ENCODE data around the gene CCL14. TPM values are rescaled to one million over a fixed set of nuclear protein-coding genes. Genes with fewer than 3 reads are reported as not detected.

Gene CCL14
- total and polyA plus RNA-seq, 2 of the 8 experiments (the other 6 are each of a cell fraction or from before 2014, with no cell fraction given), result not detected

GRCh38 chr17:36002631-36003030 lies 16.1 kb upstream of the CCL14 start:
- Histone ChIP-seq H2BK120ac (replicated peaks; ENCODE audit: low read depth, low read length) (no peak overlapping the region), H3K9ac (replicated peaks in 1 of 4; ENCODE audit: extremely low read depth in 1 of 4, low read depth in 3 of 4, low read length in 3 of 4) (no peak overlapping the region), H4K20me1 (replicated peaks in 1 of 2; ENCODE audit: control insufficient read depth in 1 of 2, insufficient read depth in 2 of 2, low read length in 2 of 2) (no peaks in the 10 kb centered on the region), H3K4me1 (replicated peaks in 1 of 4; ENCODE audit: control insufficient read depth in 3 of 4, insufficient read depth in 4 of 4, low read length in 3 of 4) (0 out of 7 replicates have a peak, but pooled peaks cover 0 to 2% (median 0%) of the 10 kb centered on the region in 4 experiments), H3K79me2 (ENCODE audit: control insufficient read depth in 1 of 2, insufficient read depth in 2 of 2, low read length in 2 of 2) (no peaks in the 10 kb centered on the region), H2BK15ac (ENCODE audit: low read length) (no peak overlapping the region), H3K9me3 (ENCODE audit: insufficient read depth in 2 of 2, low read depth in 1 of 2, low read length in 1 of 2) (no peaks in the 10 kb centered on the region), H3K79me1 (ENCODE audit: low read depth, low read length) (no peaks in the 10 kb centered on the region), H3K36me3 (ENCODE audit: control insufficient read depth in 2 of 4, insufficient read depth in 4 of 4, low read length in 3 of 4) (no peaks in the 10 kb centered on the region), H4K8ac (ENCODE audit: extremely low read depth, insufficient read depth, low read length) (no peak overlapping the region), H3K23me2 (ENCODE audit: low read depth, low read length) (no peaks in the 10 kb centered on the region), H4K5ac (ENCODE audit: insufficient read length, low read depth, low read length) (no peak overlapping the region), H3K4me2 (ENCODE audit: insufficient read depth in 1 of 2, low read depth in 2 of 2, low read length in 2 of 2) (no peak overlapping the region), H3K14ac (ENCODE audit: insufficient read length) (no peak overlapping the region), H3K27me3 (replicated peaks in 1 of 4; ENCODE audit: control insufficient read depth in 3 of 4, extremely low read depth in 1 of 4, insufficient read depth in 3 of 4, low read length in 3 of 4) (no peaks in the 10 kb centered on the region), H3K4me3 (ENCODE audit: extremely low read depth in 1 of 4, insufficient read depth in 2 of 4, low read depth in 3 of 4, low read length in 4 of 4) (no peak overlapping the region), H4K91ac (replicated peaks; ENCODE audit: insufficient read length, low read length) (no peak overlapping the region), H2AFZ (ENCODE audit: low read length) (no peak overlapping the region), H3K56ac (replicated peaks; ENCODE audit: insufficient read length, low read depth, low read length) (no peak overlapping the region), H2BK12ac (ENCODE audit: low read depth, low read length) (no peak overlapping the region), H2BK20ac (ENCODE audit: low read length) (no peak overlapping the region), H3K27ac (ENCODE audit: low read depth, low read length) (no peak overlapping the region), H3K4ac (replicated peaks; ENCODE audit: insufficient read length, low read depth, low read length) (no peak overlapping the region), H2AK5ac (ENCODE audit: low read depth, low read length) (no peak overlapping the region), H3K23ac (ENCODE audit: insufficient read length) (no peak overlapping the region), H3K18ac (ENCODE audit: extremely low read depth, low read length) (no peak overlapping the region), H2BK5ac (ENCODE audit: low read depth, low read length) (no peak overlapping the region)
- no peak for TF ChIP-seq KDM4A (IDR thresholded peaks at IDR 0.05; ENCODE audit: low read depth, low read length, severe bottlenecking)
- no peak for TF ChIP-seq POLR2AphosphoS5 (IDR thresholded peaks at IDR 0.05; ENCODE audit: low read depth, low read length)
- TF ChIP-seq PHF8 (conservative IDR thresholded peaks at IDR 0.05; ENCODE audit: low read depth, low read length), result no peak
- no peak for TF ChIP-seq TCF12 (IDR thresholded peaks at IDR 0.05; ENCODE audit: low read depth, low read length)
- TF ChIP-seq RBBP5 (IDR thresholded peaks at IDR 0.05; ENCODE audit: borderline replicate concordance, low read depth, low read length), result no peak
- TF ChIP-seq RFX5 (IDR thresholded peaks at IDR 0.05; ENCODE audit: borderline replicate concordance, low read depth, low read length), result no peak
- POLR2A ChIA-PET (ENCODE audit: partially characterized antibody), result no interaction called here
- FAIRE-seq (no peak), DNase-seq (ENCODE audit: low read depth in 1 of 2, low spot score in 2 of 2) (no peak)
- CTCF ChIA-PET (ENCODE audit: partially characterized antibody), result interaction anchor here (0.5 kb wide), 1 partner anchor 33 kb away, joined by 3 read pairs; no protein-coding TSS in a partner anchor
- WGBS, 2 experiments (ENCODE audit: extremely low coverage in 1 of 2, insufficient coverage in 1 of 2, insufficient read length in 1 of 2, insufficient replicate concordance in 2 of 2, low coverage in 1 of 2, low lambda C conversion rate in 2 of 2, missing lambda C conversion rate in 1 of 2), result 84% methylated on average over 7 of the region's 7 CpGs; no CpG with 5 or more reads in 1 of the 2 experiments
